Tibial nerve (tissue), 4 donors: ENCODE measurements around the gene RDX. TPM values are rescaled to one million over a fixed set of nuclear protein-coding genes. Genes with fewer than 3 reads are reported as not detected.

Experiments used
- DNase-seq, 2 donors: peaks; one replicate each; pipeline ENCODE4 v3.0.0-alpha.2; 2019; ENCODE audit warnings: low spot score in 2 of 2
- H3K27ac ChIP-seq, 4 donors: fragments of 200-600 bp; sonication (generic) in 3 of 4; one replicate each; pipeline ENCODE4 v1.5.1; 2017 to 2019; ENCODE audit warnings: mild to moderate bottlenecking in 1 of 4
- H3K27me3 ChIP-seq, 2 donors: fragments of 200-600 bp; sonication (generic) in 1 of 2; one replicate each; pipeline versions ENCODE4 v1.5.1 to v1.6.0; 2017 to 2019
- H3K36me3 ChIP-seq, 3 donors: fragments of 200-600 bp; sonication (generic); one replicate each; pipeline ENCODE4 v1.5.1; 2018 to 2019
- H3K4me1 ChIP-seq, 4 donors: fragments of 200-600 bp; sonication (generic) in 3 of 4; one replicate each; pipeline ENCODE4 v1.5.1; 2017 to 2019
- H3K4me3 ChIP-seq, 4 donors: fragments of 200-600 bp; sonication (generic) in 3 of 4; one replicate each; pipeline ENCODE4 v1.5.1; 2017 to 2019; ENCODE audit warnings: mild to moderate bottlenecking in 1 of 4, moderate library complexity in 1 of 4
- H3K9me3 ChIP-seq, 4 donors: fragments of 200-600 bp; sonication (generic) in 3 of 4; one replicate each; pipeline ENCODE4 v1.5.1; 2017 to 2019
- CTCF ChIP-seq, 5 experiments: fragments of 200-600 bp in 3 of 5; fragments of 450-650 bp in 2 of 5; sonication (generic) in 3 of 5; IDR thresholded peaks; one replicate each; pipeline ENCODE4 v1.5.1; 2016 to 2019; ENCODE audit warnings: antibody characterized with exemption in 5 of 5, mild to moderate bottlenecking in 3 of 5, moderate library complexity in 2 of 5
- EP300 ChIP-seq, 2 donors: sonication (generic); formaldehyde crosslinking; IDR thresholded peaks; one replicate each; pipeline ENCODE4 v1.6.1; 2017; ENCODE audit warnings: antibody characterized with exemption in 2 of 2, mild to moderate bottlenecking in 1 of 2
- POLR2A ChIP-seq, 2 donors: fragments of 450-650 bp; IDR thresholded peaks; one replicate each; pipeline ENCODE4 v1.6.1; 2017; ENCODE audit warnings: antibody characterized with exemption in 2 of 2, mild to moderate bottlenecking in 2 of 2, moderate library complexity in 2 of 2
- WGBS, 2 donors: methylation state at CpG; one replicate each; pipeline ENCODE4 v1.1.5; 2018; 5-methylcytosine and 5-hydroxymethylcytosine counted together
- total RNA-seq, 4 donors: library from RNA; depleted of rRNA; stranded (reverse); fragments of >200 nt; gene quantifications; one replicate each; pipeline ENCODE4 v1.1.0, GENCODE V29; 2016

Gene RDX
- total RNA-seq, 4 donors from 2014 or later: 59.8 to 120 (median 88.8) TPM

DNA sequence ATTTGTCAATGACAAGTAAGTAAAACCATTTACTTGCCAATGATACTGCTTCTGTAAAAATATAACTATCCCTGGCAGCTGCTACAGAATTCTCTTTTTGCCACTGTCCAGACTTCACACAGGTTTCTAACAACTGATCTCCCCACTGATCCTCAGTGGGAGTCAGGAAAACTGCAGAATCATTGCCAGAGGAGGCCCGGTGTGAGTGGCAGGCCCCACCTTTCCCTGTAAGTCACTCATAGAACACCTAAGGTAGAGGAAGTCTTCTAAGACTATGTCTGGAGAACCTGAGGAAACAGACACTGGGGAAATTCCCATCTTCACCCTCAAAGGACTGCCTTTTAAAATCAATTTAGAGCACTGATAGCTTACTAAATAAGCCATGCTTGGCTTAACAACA lies 136.9 kb downstream of the RDX start:
- TF ChIP-seq POLR2A (IDR thresholded peaks at IDR 0.05): no peak
- TF ChIP-seq EP300 (IDR thresholded peaks at IDR 0.05): no peak
- TF ChIP-seq CTCF (IDR thresholded peaks at IDR 0.05): no peak
- 76 to 93% methylated on average over 1 of the region's 1 CpG for WGBS, 2 donors
- DNase-seq: no peak
- no peaks in the 10 kb centered on the region for H3K27me3 ChIP-seq
- no peaks in the 10 kb centered on the region for H3K9me3 ChIP-seq
- peaks cover 0 to 56% (median 0%) of the 10 kb centered on the region in 3 donors for H3K36me3 ChIP-seq
- no peak overlapping the region for H3K27ac ChIP-seq
- H3K4me3 ChIP-seq: no peak overlapping the region
- no peaks in the 10 kb centered on the region for H3K4me1 ChIP-seq

DNA sequence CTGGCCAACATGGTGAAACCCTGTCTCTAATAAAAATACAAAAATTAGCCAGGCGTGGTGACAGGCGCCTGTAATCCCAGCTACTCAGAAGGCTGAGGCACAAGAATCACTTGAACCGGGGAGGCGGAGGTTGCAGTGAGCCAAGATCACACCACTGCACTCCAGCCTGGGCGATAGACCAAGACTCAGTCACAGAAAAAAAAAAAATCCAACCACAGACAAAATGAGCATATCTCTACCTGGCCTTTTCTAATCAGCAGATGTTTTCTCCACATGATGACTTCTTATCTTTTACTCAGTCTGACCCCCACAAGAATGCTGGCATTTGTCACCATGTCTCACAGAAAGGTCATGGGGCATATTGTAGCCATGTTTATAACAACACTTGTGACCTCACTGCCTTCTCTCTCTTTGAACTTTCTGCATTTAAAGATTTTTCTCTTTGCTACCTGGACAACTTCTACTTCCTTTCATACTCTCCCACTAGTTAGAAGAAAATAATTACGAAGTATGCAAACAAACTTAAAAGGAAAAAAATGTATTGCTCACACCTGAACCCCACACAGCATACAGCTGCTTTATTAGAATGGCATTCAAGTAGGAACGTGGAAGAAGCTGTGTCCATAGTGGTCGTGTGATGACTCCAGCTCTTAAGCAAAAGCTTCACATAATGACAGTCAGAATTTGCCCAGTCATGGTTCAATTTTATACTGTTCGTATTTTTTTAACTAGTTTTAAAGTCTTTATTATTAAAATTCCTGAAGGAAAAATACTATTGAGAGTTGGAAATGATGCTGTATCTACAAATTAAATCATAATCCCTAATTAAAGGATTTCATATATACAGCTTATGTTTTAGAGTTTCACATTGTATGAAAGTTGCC lies 137.9 kb downstream of the RDX start:
- Histone ChIP-seq H3K9me3 (no peaks in the 10 kb centered on the region), H3K4me1 (peaks cover 0 to 3% (median 0%) of the 10 kb centered on the region in 4 donors), H3K4me3 (no peak overlapping the region), H3K27ac (no peak overlapping the region), H3K27me3 (no peaks in the 10 kb centered on the region), H3K36me3 (peaks cover 0 to 47% (median 0%) of the 10 kb centered on the region in 3 donors)
- no peak for DNase-seq
- 86 to 89% methylated on average over 9 of the region's 9 CpGs for WGBS, 2 donors
- TF ChIP-seq CTCF (IDR thresholded peaks at IDR 0.05): no peak
- no peak for TF ChIP-seq POLR2A (IDR thresholded peaks at IDR 0.05)
- no peak for TF ChIP-seq EP300 (IDR thresholded peaks at IDR 0.05)

- 82 to 95% methylated on average over 4 of the region's 4 CpGs for WGBS, 2 donors
- peaks cover 0 to 30% (median 0%) of the 10 kb centered on the region in 3 donors for H3K36me3 ChIP-seq
- peaks cover 0 to 23% (median 0%) of the 10 kb centered on the region in 4 donors for H3K4me1 ChIP-seq
- H3K27ac ChIP-seq: no peak overlapping the region
- no peak for TF ChIP-seq CTCF (IDR thresholded peaks at IDR 0.05)
- TF ChIP-seq EP300 (IDR thresholded peaks at IDR 0.05): no peak
- TF ChIP-seq POLR2A (IDR thresholded peaks at IDR 0.05): no peak
- DNase-seq: no peak
- no peaks in the 10 kb centered on the region for H3K9me3 ChIP-seq
- no peak overlapping the region for H3K4me3 ChIP-seq
- no peaks in the 10 kb centered on the region for H3K27me3 ChIP-seq
Measured at GRCh38 chr11:110156503-110156902, 139.9 kb downstream of the RDX start.

- H3K27me3 ChIP-seq: no peaks in the 10 kb centered on the region
- H3K36me3 ChIP-seq: peaks cover 0 to 7% (median 0%) of the 10 kb centered on the region in 3 donors
- H3K4me1 ChIP-seq: peaks cover 0 to 36% (median 4%) of the 10 kb centered on the region in 4 donors
- DNase-seq: no peak
- no peak overlapping the region for H3K4me3 ChIP-seq
- no peaks in the 10 kb centered on the region for H3K9me3 ChIP-seq
- TF ChIP-seq EP300 (IDR thresholded peaks at IDR 0.05) (no peak), CTCF (IDR thresholded peaks at IDR 0.05) (no peak)
- H3K27ac ChIP-seq: peak overlapping the region in 1 of 4 donors; percentile 7
Measured at GRCh38 chr11:110153474-110153873, 142.9 kb downstream of the RDX start.

DNA sequence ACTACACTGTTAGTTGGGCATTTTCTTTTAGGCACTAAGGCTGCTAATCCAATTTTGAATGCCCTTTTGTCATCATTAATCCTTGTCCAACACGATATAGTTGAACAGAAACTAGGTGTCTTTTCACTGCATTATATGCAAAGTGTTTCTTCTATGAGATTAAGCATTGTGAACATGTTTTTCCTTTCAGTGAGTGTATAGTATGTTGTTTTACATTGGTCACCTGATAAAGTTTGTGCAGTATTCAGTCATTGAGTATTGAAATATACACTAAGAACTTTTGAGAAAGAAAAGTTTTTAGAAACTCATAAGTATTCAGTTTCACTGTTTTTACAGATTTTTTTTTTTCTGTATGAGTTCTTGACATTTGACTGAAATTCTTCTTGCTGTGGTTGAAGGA lies 144.2 kb downstream of the RDX start:
- no peak for DNase-seq
- WGBS, 2 donors: 41 to 52% methylated on average over 1 of the region's 1 CpG
- peak overlapping the region in 1 of 4 donors; percentile 26 for H3K27ac ChIP-seq
- no peaks in the 10 kb centered on the region for H3K9me3 ChIP-seq
- H3K4me3 ChIP-seq: no peak overlapping the region
- H3K36me3 ChIP-seq: peaks cover 0 to 4% (median 0%) of the 10 kb centered on the region in 3 donors
- no peaks in the 10 kb centered on the region for H3K27me3 ChIP-seq
- H3K4me1 ChIP-seq: peaks cover 0 to 49% (median 9%) of the 10 kb centered on the region in 4 donors
- TF ChIP-seq CTCF (IDR thresholded peaks at IDR 0.05): no peak
- no peak for TF ChIP-seq POLR2A (IDR thresholded peaks at IDR 0.05)
- TF ChIP-seq EP300 (IDR thresholded peaks at IDR 0.05): no peak
